Left ventricle myocardium superior (tissue), 1 donor: ENCODE measurements around the gene PCDHGA6. TPM values are rescaled to one million over a fixed set of nuclear protein-coding genes. Genes with fewer than 3 reads are reported as not detected.
"Not testable (repeated sequence)": the region's sequence is repeated elsewhere in the genome, so short reads cannot be mapped to it uniquely, and the experiment has no call there.

ENCODE experiments used
- ATAC-seq: fragments of 200-7000 bp; cut with Tn5 transposase; one replicate; pipeline ENCODE4 v1.9.1; 2020; ENCODE audit warnings: mild to moderate bottlenecking, moderate library complexity
- DNase-seq: peaks from one replicate; pipeline ENCODE4 v3.0.0-alpha.2; 2020
- intact Hi-C: fragments of 100-400 bp; cut with micrococcal nuclease; formaldehyde crosslinking; loops from one replicate; pipeline ENCODE4 v1.11.0; 2022
- long read RNA-seq: library from polyadenylated mRNA; unstranded; transcript quantifications from one replicate; pipeline ENCODE4 v2.0.0, GENCODE V29; 2021
- total RNA-seq: library from RNA; stranded (reverse); fragmentation: NEBNext Ultra II Directional; extraction: Animal tissue kit (Norgen Biotek cat#: 25700); gene quantifications from one replicate; pipeline ENCODE4 v1.2.1, GENCODE V29; 2021
- donor health status: DM: no; HTN: yes; CAD: no; lungs with severe emphysema.

Gene PCDHGA6
- total RNA-seq: 5.7 TPM
- long read RNA-seq, full-length matches to known transcripts: 1 of 1 reads
- long read RNA-seq, partial matches to known transcripts: 0 of 1 reads
- long read RNA-seq, other reads (novel, unspliced or antisense): 0 of 1 reads

DNA sequence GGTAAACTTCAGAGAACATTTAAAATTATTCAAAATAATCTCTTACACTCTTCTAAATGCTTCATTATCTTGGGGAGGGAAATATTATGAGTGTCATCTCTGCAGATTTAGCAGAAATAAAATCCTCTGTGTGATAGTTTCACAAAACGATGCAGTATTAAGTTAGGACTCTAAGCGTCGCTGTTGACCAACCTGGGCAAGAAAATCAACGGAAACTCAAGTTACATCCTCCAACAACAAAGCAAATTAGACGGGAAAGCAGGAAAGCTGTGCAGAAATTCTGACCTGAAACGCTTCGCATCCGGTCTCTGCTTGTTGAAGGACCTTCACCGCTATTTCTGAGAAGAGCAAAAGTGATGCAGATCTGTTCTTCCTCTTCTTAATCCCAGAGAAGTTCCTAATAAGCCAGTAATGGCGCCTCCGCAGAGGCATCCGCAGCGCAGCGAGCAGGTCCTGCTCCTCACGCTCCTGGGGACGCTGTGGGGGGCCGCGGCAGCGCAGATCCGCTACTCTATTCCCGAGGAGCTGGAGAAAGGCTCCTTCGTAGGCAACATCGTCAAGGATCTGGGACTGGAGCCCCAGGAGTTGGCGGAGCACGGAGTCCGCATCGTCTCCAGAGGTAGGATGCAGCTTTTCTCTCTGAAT lies at the start of gene PCDHGA6:
TSS of gene PCDHGA6 (plus strand) at position 219 of the 645 bp plus-strand sequence. CDS start at position 412, 193 bp downstream.
- no peak for DNase-seq
- intact Hi-C loops: no loop called here
- ATAC-seq: no peak

DNA sequence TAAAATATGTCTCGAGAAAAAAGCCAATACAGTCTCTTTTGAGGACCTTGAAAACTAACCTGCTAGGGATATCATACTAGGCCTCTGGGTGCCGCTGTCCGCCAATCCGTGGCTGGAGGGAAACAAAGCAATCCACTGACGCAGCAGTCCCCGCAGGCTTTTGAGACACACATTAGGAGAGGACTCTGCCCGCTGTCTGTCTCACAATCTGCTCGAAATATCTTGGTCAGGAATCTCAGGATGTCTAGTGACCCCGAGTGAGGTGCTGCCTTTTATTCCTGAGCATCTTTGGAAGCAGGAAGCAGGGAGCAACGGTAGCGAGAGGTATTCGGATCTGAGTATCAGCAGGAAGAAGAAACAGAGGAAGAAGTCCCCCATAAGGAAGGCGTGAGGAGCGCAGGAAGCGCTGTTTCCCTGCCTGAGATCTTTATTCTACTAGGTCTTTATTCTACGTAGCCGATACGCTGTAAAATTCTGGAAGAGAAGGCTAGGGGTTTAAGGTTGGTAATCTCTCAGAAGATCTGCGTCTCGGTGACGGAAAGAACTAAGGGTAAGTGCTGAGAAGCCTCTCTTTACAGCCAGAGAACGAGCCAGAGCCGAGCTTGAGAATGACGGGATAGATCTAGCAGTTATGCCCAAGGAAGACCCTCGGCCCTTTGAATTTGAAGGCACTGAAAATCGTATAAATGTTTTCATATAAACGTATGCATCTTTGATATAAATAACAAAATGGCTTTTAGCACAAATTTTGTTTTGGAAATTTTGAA lies 47.4 kb upstream of the PCDHGA6 start:
- intact Hi-C loops: no loop called here
- ATAC-seq (peak; percentile 95), DNase-seq (peak; percentile 80)

DNA sequence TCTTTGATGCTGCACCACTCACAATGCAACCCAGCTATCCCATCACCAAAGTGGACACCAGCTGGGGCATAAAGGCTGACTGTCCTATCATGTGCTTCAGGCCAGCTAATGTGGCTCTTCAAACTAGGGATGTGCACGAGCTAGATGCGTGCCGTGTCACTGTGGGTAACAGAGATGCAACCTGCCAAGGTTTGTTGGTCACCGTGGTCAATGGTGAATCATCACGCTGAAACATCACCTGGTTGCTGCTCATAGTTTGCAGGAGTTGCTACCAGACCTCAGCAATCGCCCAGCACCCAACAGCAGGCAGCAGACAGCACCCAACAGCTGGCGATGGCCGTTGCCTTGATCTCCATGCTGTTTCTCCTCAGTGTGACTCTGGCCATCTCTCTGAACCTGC lies 45.5 kb upstream of the PCDHGA6 start:
- ATAC-seq (no peak), DNase-seq (no peak)
- intact Hi-C loops: no loop called here

DNA sequence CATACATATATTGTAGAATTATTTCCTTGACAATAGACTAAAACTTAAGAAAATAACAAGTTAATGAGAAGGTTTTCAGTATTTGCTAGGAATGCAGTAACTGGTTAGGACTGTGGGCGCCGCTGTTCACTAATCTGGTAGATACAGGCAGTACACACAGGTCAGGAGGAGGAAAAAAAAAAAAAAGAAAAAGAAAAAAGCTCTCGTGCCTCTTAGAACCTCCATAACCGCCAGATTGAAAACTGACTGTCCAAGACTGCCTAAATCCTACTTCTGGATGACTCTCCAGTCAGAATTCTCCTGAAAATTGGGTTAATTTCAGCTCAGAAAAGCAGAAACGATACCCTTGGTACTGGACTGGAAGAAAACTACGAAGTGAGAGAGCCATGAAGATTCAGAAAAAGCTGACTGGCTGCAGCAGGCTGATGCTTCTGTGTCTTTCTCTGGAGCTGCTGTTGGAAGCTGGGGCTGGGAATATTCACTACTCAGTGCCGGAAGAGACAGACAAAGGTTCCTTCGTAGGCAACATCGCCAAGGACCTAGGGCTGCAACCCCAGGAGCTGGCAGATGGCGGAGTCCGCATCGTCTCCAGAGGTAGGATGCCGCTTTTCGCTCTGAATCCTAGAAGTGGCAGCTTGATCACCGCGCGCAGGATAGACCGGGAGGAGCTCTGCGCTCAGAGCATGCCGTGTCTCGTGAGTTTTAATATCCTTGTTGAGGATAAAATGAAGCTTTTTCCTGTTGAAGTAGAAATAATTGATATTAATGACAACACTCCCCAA lies 43.2 kb upstream of the PCDHGA6 start, which contains the start of gene PCDHGA1:
TSS of gene PCDHGA1 (plus strand) at position 216 of the 782 bp plus-strand sequence.
- DNase-seq (peak; percentile 58), ATAC-seq (peak; percentile 60)
- intact Hi-C loops: no loop called here

- intact Hi-C loops, DNase-seq, ATAC-seq: not testable (repeated sequence)
Observed at GRCh38 chr5:141332571-141332970, 41.1 kb upstream of the PCDHGA6 start.

DNA sequence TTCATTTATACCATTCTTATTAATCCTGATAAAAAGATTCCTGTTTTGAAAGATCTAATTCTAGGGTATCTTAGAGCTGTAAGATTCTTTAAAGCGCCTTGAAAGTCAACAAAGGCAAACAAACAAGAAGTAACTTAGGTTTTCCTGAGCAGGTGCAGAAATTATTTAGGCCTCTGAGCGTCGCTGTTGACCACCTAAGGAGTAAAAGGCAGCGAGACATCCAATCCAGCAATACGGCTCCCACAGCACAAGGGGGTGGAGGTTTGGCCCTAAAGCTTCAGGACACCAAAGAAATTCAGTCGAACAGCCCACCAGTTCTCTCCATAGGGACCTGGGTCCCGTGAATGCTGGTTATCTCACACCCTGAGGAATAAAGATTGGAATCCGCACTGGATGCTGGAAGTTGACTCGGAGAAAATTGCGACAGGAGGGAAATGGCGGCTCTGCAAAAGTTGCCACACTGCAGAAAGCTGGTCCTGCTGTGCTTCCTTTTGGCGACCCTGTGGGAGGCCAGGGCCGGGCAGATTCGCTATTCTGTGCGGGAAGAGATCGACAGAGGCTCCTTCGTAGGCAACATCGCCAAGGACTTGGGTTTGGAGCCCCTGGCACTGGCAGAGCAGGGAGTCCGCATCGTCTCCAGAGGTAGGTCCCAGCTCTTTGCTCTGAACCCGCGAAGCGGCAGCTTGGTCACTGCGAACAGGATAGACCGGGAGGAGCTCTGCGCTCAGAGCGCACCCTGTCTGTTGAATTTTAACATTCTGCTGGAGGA lies 35.0 kb upstream of the PCDHGA6 start, which contains the start of gene PCDHGA2:
TSS of gene PCDHGA2 (plus strand) at position 223 of the 769 bp plus-strand sequence.
- intact Hi-C loops: no loop called here
- DNase-seq (no peak), ATAC-seq (peak; percentile 69)

- ATAC-seq, DNase-seq, intact Hi-C loops: not testable (repeated sequence)
Observed at GRCh38 chr5:141340781-141341354, 32.8 kb upstream of the PCDHGA6 start.

- ATAC-seq (peak; percentile 73), DNase-seq (no peak)
- intact Hi-C loops: no loop called here
Observed at GRCh38 chr5:141342773-141343172, 30.9 kb upstream of the PCDHGA6 start.

- no peak for DNase-seq
- ATAC-seq: peak; percentile 73
- intact Hi-C loops: no loop called here
Observed at GRCh38 chr5:141343242-141343952, 30.3 kb upstream of the PCDHGA6 start, which contains the start of gene PCDHGA3. Gene PCDHGA3 (plus strand): TSS chr5:141343829. CDS start chr5:141344034, 205 bp downstream.

GRCh38 chr5:141343953-141344463 lies 29.7 kb upstream of the PCDHGA6 start:
- intact Hi-C loops: no loop called here
- ATAC-seq (peak; percentile 34), DNase-seq (no peak)

DNA sequence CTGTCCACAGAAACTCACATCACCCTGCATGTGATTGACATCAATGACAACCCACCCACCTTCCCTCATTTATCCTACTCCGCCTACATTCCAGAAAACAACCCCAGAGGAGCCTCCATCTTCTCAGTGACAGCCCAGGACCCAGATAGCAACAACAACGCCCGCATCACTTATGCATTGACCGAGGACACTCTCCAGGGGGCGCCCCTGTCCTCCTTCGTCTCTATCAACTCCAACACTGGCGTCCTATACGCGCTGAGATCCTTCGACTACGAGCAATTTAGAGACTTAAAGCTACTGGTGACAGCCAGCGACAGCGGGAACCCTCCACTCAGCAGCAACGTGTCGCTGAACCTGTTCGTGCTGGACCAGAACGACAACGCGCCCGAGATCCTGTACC lies 28.4 kb upstream of the PCDHGA6 start:
- DNase-seq: no peak
- intact Hi-C loops: no loop called here
- ATAC-seq: no peak

- DNase-seq, intact Hi-C loops, ATAC-seq: not testable (repeated sequence)
Observed at GRCh38 chr5:141346017-141346416, 27.7 kb upstream of the PCDHGA6 start.

DNA sequence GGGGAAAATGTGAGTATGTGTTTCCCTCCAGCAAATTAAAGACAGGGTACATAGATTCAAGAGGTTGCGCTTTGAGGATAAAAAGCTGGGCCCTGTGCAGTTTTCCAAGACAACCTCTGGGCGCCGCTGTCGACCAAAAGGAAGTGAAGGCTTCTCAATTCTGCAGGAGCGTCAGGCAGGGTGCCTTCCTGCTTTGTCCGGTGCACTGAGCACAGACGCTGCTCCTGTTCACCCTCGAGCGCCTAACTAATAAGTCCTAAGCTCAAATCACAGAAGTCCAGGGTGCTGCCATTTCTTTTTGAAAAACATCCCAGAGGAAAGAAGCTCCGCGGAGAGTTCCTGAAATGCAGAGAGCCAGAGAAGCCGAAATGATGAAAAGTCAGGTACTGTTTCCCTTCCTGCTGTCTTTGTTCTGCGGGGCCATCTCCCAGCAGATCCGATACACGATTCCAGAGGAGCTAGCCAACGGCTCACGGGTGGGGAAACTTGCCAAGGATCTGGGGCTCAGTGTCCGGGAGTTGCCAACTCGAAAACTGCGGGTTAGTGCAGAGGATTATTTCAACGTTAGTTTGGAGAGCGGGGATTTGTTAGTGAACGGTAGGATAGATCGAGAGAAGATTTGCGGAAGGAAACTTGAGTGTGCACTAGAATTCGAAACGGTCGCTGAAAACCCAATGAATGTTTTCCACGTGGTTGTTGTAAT lies 23.6 kb upstream of the PCDHGA6 start, which contains the start of gene PCDHGB1:
TSS of gene PCDHGB1 (plus strand) at position 183 of the 703 bp plus-strand sequence. CDS start at position 345, 162 bp downstream.
- intact Hi-C loops: no loop called here
- peak; percentile 88 for ATAC-seq
- DNase-seq: peak; percentile 72

DNA sequence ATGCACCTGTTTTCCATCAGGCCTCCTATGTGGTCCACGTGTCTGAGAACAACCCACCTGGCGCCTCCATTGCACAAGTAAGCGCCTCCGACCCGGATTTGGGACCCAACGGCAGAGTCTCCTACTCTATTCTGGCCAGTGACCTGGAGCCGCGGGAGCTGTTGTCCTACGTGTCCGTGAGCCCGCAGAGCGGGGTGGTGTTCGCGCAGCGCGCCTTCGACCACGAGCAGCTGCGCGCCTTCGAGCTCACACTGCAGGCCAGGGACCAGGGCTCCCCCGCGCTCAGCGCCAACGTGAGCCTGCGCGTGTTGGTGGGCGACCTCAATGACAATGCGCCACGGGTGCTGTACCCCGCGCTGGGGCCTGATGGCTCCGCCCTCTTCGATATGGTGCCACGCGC lies 22.1 kb upstream of the PCDHGA6 start:
- intact Hi-C loops: no loop called here
- no peak for ATAC-seq

GRCh38 chr5:141354900-141355469 lies 18.7 kb upstream of the PCDHGA6 start, which contains the start of gene PCDHGA4:
Gene PCDHGA4 (plus strand): TSS chr5:141355021. CDS start chr5:141355108, 87 bp downstream.
- ATAC-seq (no peak), DNase-seq (no peak)
- intact Hi-C loops: no loop called here

More for the DNA sequence above, 22.1 kb upstream of the PCDHGA6 start:
- no peak for DNase-seq

GRCh38 chr5:141355641-141356040 lies 18.1 kb upstream of the PCDHGA6 start:
- intact Hi-C loops: no loop called here
- ATAC-seq: no peak
- no peak for DNase-seq
